ENCODE results near the gene CAPZA2. TPM values are rescaled to one million over a fixed set of nuclear protein-coding genes. Genes with fewer than 3 reads are reported as not detected.

CAPZA2 gene
- total and polyA plus RNA-seq, 10 of the 15 experiments (the other 5 are each of a cell fraction or from before 2014, with no cell fraction given) = 50.0 to 379 (median 117) TPM

DNA sequence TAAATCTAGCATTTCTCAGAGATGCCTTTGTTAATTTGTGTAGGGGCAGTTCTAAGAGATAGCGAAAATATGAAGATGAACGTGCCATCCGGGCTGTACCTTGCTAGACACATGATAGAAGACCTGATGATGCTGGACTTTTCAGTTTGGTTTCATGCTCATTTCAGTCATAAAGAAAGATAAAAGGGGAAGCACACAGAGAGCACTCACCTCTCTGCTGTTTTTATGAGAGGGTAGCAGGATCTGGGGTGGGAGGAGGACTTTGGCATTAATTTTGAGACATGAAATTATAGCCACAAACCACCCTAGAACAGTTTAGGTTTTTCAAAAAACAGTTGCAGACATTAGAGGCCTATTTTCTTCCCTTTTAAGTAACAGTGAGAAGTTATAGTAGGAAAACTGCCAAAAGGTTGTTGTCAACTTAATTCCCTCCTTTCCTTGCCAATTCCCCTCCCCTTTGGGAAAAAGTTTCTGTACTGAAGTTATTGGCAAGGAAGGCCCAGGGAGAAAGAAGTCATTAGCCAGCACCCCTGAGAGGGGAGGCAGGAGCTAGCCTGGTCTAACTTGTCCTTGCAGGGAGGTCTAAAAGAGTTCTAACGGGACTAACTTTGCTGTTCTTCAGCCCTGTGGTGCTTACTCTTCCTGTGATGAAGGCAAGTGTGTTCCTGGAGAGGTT lies 93.6 kb downstream of the CAPZA2 start (continued):
- TF ChIP-seq TCF7 (IDR thresholded peaks at IDR 0.05; ENCODE audit: borderline replicate concordance) = 0 out of 2 replicates have a peak, but pooled peaks have one; percentile 20
- no peak for TF ChIP-seq SUPT20H (IDR thresholded peaks at IDR 0.05; ENCODE audit: borderline replicate concordance, control insufficient read depth, low read depth, low read length)
- no peak for TF ChIP-seq NR2C1 (IDR thresholded peaks at IDR 0.05)
- TF ChIP-seq, protein P1, sequence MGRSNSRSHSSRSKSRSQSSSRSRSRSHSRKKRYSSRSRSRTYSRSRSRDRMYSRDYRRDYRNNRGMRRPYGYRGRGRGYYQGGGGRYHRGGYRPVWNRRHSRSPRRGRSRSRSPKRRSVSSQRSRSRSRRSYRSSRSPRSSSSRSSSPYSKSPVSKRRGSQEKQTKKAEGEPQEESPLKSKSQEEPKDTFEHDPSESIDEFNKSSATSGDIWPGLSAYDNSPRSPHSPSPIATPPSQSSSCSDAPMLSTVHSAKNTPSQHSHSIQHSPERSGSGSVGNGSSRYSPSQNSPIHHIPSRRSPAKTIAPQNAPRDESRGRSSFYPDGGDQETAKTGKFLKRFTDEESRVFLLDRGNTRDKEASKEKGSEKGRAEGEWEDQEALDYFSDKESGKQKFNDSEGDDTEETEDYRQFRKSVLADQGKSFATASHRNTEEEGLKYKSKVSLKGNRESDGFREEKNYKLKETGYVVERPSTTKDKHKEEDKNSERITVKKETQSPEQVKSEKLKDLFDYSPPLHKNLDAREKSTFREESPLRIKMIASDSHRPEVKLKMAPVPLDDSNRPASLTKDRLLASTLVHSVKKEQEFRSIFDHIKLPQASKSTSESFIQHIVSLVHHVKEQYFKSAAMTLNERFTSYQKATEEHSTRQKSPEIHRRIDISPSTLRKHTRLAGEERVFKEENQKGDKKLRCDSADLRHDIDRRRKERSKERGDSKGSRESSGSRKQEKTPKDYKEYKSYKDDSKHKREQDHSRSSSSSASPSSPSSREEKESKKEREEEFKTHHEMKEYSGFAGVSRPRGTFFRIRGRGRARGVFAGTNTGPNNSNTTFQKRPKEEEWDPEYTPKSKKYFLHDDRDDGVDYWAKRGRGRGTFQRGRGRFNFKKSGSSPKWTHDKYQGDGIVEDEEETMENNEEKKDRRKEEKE (IDR thresholded peaks at IDR 0.05) = no peak
- TF ChIP-seq ZNF207 (IDR thresholded peaks at IDR 0.05; ENCODE audit: borderline replicate concordance) = no peak
- TF ChIP-seq TCF3 (IDR thresholded peaks at IDR 0.05; ENCODE audit: borderline replicate concordance, insufficient read depth, low read depth, low read length) = no peak
- peak; percentile 82 for TF ChIP-seq BCL11A (IDR thresholded peaks at IDR 0.05; ENCODE audit: low read depth, low read length)
- TF ChIP-seq ASH2L (IDR thresholded peaks at IDR 0.05; ENCODE audit: borderline replicate concordance, low read depth) = no peak
- no peak for TF ChIP-seq ZNF622 (IDR thresholded peaks at IDR 0.05)
- peak; percentile 54 for TF ChIP-seq ZNF24 (IDR thresholded peaks at IDR 0.05)
- TF ChIP-seq NR2C2 (IDR thresholded peaks at IDR 0.05; ENCODE audit: borderline replicate concordance, control insufficient read depth, insufficient read length, low read depth) = no peak
- TF ChIP-seq ZNF384 (IDR thresholded peaks at IDR 0.05; ENCODE audit: borderline replicate concordance, low read depth, low read length) = no peak
- TF ChIP-seq SRF (IDR thresholded peaks at IDR 0.05; ENCODE audit: low read depth in 2 of 2, low read length in 2 of 2) = no peak
- TF ChIP-seq NFIC (IDR thresholded peaks at IDR 0.05; ENCODE audit: low read depth, low read length) = peak; percentile 90
- TF ChIP-seq EZH2 (IDR thresholded peaks at IDR 0.05; ENCODE audit: borderline replicate concordance, control insufficient read depth, low read depth, low read length) = no peak
- no peak for TF ChIP-seq ZZZ3 (IDR thresholded peaks at IDR 0.05; ENCODE audit: control insufficient read depth, insufficient read length, low read depth)
- TF ChIP-seq, protein P2, sequence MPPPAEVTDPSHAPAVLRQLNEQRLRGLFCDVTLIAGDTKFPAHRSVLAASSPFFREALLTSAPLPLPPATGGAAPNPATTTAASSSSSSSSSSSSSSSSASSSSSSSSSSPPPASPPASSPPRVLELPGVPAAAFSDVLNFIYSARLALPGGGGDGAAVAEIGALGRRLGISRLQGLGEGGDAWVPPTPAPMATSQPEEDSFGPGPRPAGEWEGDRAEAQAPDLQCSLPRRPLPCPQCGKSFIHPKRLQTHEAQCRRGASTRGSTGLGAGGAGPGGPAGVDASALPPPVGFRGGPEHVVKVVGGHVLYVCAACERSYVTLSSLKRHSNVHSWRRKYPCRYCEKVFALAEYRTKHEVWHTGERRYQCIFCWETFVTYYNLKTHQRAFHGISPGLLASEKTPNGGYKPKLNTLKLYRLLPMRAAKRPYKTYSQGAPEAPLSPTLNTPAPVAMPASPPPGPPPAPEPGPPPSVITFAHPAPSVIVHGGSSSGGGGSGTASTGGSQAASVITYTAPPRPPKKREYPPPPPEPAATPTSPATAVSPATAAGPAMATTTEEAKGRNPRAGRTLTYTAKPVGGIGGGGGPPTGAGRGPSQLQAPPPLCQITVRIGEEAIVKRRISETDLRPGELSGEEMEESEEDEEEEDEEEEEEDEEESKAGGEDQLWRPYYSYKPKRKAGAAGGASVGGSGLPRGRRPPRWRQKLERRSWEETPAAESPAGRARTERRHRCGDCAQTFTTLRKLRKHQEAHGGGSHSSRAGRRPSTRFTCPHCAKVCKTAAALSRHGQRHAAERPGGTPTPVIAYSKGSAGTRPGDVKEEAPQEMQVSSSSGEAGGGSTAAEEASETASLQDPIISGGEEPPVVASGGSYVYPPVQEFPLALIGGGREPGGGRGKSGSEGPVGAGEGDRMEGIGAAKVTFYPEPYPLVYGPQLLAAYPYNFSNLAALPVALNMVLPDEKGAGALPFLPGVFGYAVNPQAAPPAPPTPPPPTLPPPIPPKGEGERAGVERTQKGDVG (CRISPR knock-in tag; IDR thresholded peaks at IDR 0.05) = no peak
- TF ChIP-seq JUNB (IDR thresholded peaks at IDR 0.05) = peak; percentile 94
- TF ChIP-seq, protein P3, sequence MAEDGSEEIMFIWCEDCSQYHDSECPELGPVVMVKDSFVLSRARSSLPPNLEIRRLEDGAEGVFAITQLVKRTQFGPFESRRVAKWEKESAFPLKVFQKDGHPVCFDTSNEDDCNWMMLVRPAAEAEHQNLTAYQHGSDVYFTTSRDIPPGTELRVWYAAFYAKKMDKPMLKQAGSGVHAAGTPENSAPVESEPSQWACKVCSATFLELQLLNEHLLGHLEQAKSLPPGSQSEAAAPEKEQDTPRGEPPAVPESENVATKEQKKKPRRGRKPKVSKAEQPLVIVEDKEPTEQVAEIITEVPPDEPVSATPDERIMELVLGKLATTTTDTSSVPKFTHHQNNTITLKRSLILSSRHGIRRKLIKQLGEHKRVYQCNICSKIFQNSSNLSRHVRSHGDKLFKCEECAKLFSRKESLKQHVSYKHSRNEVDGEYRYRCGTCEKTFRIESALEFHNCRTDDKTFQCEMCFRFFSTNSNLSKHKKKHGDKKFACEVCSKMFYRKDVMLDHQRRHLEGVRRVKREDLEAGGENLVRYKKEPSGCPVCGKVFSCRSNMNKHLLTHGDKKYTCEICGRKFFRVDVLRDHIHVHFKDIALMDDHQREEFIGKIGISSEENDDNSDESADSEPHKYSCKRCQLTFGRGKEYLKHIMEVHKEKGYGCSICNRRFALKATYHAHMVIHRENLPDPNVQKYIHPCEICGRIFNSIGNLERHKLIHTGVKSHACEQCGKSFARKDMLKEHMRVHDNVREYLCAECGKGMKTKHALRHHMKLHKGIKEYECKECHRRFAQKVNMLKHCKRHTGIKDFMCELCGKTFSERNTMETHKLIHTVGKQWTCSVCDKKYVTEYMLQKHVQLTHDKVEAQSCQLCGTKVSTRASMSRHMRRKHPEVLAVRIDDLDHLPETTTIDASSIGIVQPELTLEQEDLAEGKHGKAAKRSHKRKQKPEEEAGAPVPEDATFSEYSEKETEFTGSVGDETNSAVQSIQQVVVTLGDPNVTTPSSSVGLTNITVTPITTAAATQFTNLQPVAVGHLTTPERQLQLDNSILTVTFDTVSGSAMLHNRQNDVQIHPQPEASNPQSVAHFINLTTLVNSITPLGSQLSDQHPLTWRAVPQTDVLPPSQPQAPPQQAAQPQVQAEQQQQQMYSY (CRISPR knock-in tag; IDR thresholded peaks at IDR 0.05) = no peak
- peak; percentile 76; the same call in 1 of the 2 replicates for TF ChIP-seq CREM (IDR thresholded peaks at IDR 0.05; ENCODE audit: low read depth)
- no peak for TF ChIP-seq NFXL1 (IDR thresholded peaks at IDR 0.05; ENCODE audit: borderline replicate concordance)

Data from GM12878 (cell line).